PC-3 (cell line): ENCODE measurements around the gene STXBP6. TPM values are rescaled to one million over a fixed set of nuclear protein-coding genes. Genes with fewer than 3 reads are reported as not detected.

ENCODE experiments used
- ATAC-seq: fragments of 200-7000 bp; cut with Tn5 transposase; 2 replicates; pipeline ENCODE4 v1.9.1; 2020; ENCODE audit warnings: mild to moderate bottlenecking, moderate library complexity
- BruUV-seq: library from RNA; stranded (reverse); fragments of 400-500 nt; replicated peaks from 2 replicates; lab custom pipeline; 2021; lab: Mats Ljungman, UMichigan
- CTCF ChIA-PET: fragments of 300-600 bp; sonication (Branson Sonifier 250); formaldehyde crosslinking; loops from one replicate; lab custom pipeline; 2022; ENCODE audit warnings: antibody characterized with exemption; lab: Charles Lee
- POLR2A ChIA-PET: fragments of 300-600 bp; sonication (Branson Sonifier 250); formaldehyde crosslinking; loops from one replicate; lab custom pipeline; 2022; ENCODE audit warnings: antibody characterized with exemption; ENCODE audit not compliant: unreplicated experiment; lab: Charles Lee
- DNase-seq: peaks from one replicate; pipeline ENCODE4 v3.0.0-alpha.2; 2015
- H2AFZ ChIP-seq: fragments of 300-600 bp; sonication (generic); 2 replicates; pipeline ENCODE4 v1.6.0; 2016; ENCODE audit warnings: antibody characterized with exemption, low read length
- H3F3A ChIP-seq: fragments of 300-600 bp; sonication (generic); one replicate; pipeline ENCODE4 v1.6.0; 2017; ENCODE audit warnings: antibody characterized with exemption, low read length, control low read depth, mild to moderate bottlenecking; ENCODE audit not compliant: unreplicated experiment
- H3K27ac ChIP-seq: fragments of 300-600 bp; sonication (generic); 2 replicates; pipeline ENCODE4 v1.5.1; 2016; ENCODE audit warnings: mild to moderate bottlenecking, low read length
- H3K27me3 ChIP-seq: fragments of 300-600 bp; sonication (generic); 2 replicates; pipeline ENCODE4 v1.6.1; 2016; ENCODE audit warnings: low read length, mixed read lengths
- H3K36me3 ChIP-seq: fragments of 300-600 bp; sonication (generic); 2 replicates; pipeline ENCODE4 v1.6.1; 2016; ENCODE audit warnings: low read depth, mixed run types, low read length, mixed read lengths
- H3K4me1 ChIP-seq: fragments of 300-600 bp; sonication (generic); 2 replicates; pipeline ENCODE4 v1.5.1; 2016; ENCODE audit warnings: low read length; ENCODE audit not compliant: insufficient read depth
- H3K4me2 ChIP-seq: fragments of 300-600 bp; sonication (generic); 2 replicates; pipeline ENCODE4 v1.6.0; 2016; ENCODE audit warnings: low read length
- H3K4me3 ChIP-seq: fragments of 300-600 bp; sonication (generic); 2 replicates; pipeline ENCODE4 v1.5.1; 2016; ENCODE audit warnings: mild to moderate bottlenecking, low read length, mixed read lengths
- H3K79me2 ChIP-seq: fragments of 300-600 bp; sonication (generic); 2 replicates; pipeline ENCODE4 v1.6.1; 2017; ENCODE audit warnings: low read length, mixed read lengths
- H3K9ac ChIP-seq: fragments of 300-600 bp; sonication (generic); 2 replicates; pipeline ENCODE4 v1.6.0; 2016; ENCODE audit warnings: mild to moderate bottlenecking, low read length
- H3K9me2 ChIP-seq: fragments of 300-600 bp; sonication (generic); replicated peaks from 2 replicates; pipeline ENCODE4 v1.6.1; 2016; ENCODE audit warnings: mixed run types, low read length, mixed read lengths
- H3K9me3 ChIP-seq: fragments of 300-600 bp; sonication (generic); 2 replicates; pipeline ENCODE4 v1.6.1; 2016; ENCODE audit warnings: low read length, mixed read lengths
- H4K20me1 ChIP-seq: fragments of 300-600 bp; sonication (generic); 2 replicates; pipeline ENCODE4 v1.6.1; 2016; ENCODE audit warnings: low read length, mixed read lengths
- EZH2 ChIP-seq: fragments of 300-600 bp; sonication (generic); IDR thresholded peaks from one replicate; pipeline ENCODE4 v1.6.1; 2017; ENCODE audit warnings: antibody characterized with exemption, mild to moderate bottlenecking, low read length; ENCODE audit not compliant: unreplicated experiment
- EZH2phosphoT487 ChIP-seq: fragments of 300-600 bp; sonication (generic); IDR thresholded peaks from 2 replicates; pipeline ENCODE4 v1.6.1; 2018; ENCODE audit warnings: mild to moderate bottlenecking, antibody characterized with exemption, low read length, borderline replicate concordance
- intact Hi-C: fragments of 100-400 bp; cut with micrococcal nuclease; formaldehyde crosslinking; loops from 2 replicates; pipeline ENCODE4 v1.9.0; 2023
- total RNA-seq: library from RNA; depleted of rRNA; stranded (reverse); fragments of >200 nt; gene quantifications from 2 replicates; pipeline ENCODE4 v1.2.3, GENCODE V29; 2014
- TF ChIP-seq, protein P1 (sequence below): fragments of 300-600 bp; sonication (generic); conservative IDR thresholded peaks from 2 replicates; pipeline ENCODE4 v1.5.1; 2017; ENCODE audit warnings: antibody characterized with exemption, low read depth, mild to moderate bottlenecking, low read length

The STXBP6 gene
- total RNA-seq, 1 experiment from 2014 or later = 0.40 TPM

DNA sequence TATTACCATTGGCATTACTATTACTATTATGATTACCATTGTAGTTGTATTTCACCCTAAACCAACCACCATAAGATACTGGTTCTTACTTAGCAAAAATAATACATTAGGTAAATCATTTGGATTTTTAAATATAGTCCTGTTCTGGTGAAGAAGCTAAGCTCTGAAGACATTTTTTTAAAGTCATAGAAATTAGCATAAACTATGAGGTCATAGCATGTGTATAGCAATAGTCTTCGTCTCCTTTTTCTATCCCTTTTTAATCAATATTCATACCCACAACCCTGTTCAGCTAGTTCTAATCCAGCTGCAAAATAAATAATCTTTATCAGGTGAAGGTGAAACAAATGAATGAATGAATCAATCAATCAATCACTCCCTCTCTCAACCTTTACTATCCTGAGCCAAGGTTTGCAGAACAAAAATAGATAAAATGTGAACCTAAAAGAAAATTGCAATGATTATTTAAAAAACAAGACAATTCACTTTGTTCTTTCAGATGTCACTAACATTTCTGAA is 134.5 kb downstream of the STXBP6 start:
- Histone ChIP-seq H4K20me1 (no peaks in the 10 kb centered on the region), H3F3A (no peaks in the 10 kb centered on the region), H3K4me2 (no peak overlapping the region), H3K4me1 (no peaks in the 10 kb centered on the region), H3K27ac (no peak overlapping the region), H3K4me3 (no peak overlapping the region), H3K9me2 (no peaks in the 10 kb centered on the region), H2AFZ (no peak overlapping the region), H3K27me3 (no peaks in the 10 kb centered on the region), H3K9ac (no peak overlapping the region), H3K36me3 (no peaks in the 10 kb centered on the region), H3K9me3 (no peaks in the 10 kb centered on the region), H3K79me2 (no peaks in the 10 kb centered on the region)
- ChIA-PET CTCF (no interaction called here), POLR2A (no interaction called here)
- intact Hi-C loops = no loop called here
- BruUV-seq = no TSS peak
- no peak for TF ChIP-seq EZH2
- TF ChIP-seq, protein P1, sequence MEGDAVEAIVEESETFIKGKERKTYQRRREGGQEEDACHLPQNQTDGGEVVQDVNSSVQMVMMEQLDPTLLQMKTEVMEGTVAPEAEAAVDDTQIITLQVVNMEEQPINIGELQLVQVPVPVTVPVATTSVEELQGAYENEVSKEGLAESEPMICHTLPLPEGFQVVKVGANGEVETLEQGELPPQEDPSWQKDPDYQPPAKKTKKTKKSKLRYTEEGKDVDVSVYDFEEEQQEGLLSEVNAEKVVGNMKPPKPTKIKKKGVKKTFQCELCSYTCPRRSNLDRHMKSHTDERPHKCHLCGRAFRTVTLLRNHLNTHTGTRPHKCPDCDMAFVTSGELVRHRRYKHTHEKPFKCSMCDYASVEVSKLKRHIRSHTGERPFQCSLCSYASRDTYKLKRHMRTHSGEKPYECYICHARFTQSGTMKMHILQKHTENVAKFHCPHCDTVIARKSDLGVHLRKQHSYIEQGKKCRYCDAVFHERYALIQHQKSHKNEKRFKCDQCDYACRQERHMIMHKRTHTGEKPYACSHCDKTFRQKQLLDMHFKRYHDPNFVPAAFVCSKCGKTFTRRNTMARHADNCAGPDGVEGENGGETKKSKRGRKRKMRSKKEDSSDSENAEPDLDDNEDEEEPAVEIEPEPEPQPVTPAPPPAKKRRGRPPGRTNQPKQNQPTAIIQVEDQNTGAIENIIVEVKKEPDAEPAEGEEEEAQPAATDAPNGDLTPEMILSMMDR = no peak
- no peak for TF ChIP-seq EZH2phosphoT487
- DNase-seq (no peak), ATAC-seq (no peak)

GRCh38 chr14:24913746-24914145 is 136.2 kb downstream of the STXBP6 start:
- BruUV-seq = no TSS peak
- intact Hi-C loops = no loop called here
- POLR2A ChIA-PET = interaction anchor here (0.6 kb wide), 1 partner anchor 99 kb away, joined by 31 read pairs; no protein-coding TSS in a partner anchor

GRCh38 chr14:24913021-24913420 is 136.9 kb downstream of the STXBP6 start:
- H3K4me3 ChIP-seq = no peak overlapping the region
- H3K4me1 ChIP-seq = no peaks in the 10 kb centered on the region
- no peak overlapping the region for H3K9ac ChIP-seq
- no peak overlapping the region for H3K4me2 ChIP-seq
- ChIA-PET POLR2A (interaction anchor here (0.6 kb wide), 1 partner anchor 100 kb away, joined by 31 read pairs; no protein-coding TSS in a partner anchor), CTCF (no interaction called here)
- DNase-seq (no peak), ATAC-seq (no peak)
- no TSS peak for BruUV-seq
- no peak overlapping the region for H3K27ac ChIP-seq
- H4K20me1 ChIP-seq = no peaks in the 10 kb centered on the region
- H3F3A ChIP-seq = no peaks in the 10 kb centered on the region
- no peaks in the 10 kb centered on the region for H3K9me2 ChIP-seq
- H3K9me3 ChIP-seq = no peaks in the 10 kb centered on the region
- H3K79me2 ChIP-seq = no peaks in the 10 kb centered on the region
- intact Hi-C loops = no loop called here
- no peaks in the 10 kb centered on the region for H3K36me3 ChIP-seq
- H3K27me3 ChIP-seq = no peaks in the 10 kb centered on the region
- TF ChIP-seq EZH2phosphoT487 (no peak), EZH2 (no peak)
- TF ChIP-seq, protein P1 = no peak
- no peak overlapping the region for H2AFZ ChIP-seq

More at GRCh38 chr14:24913746-24914145, 136.2 kb downstream of the STXBP6 start:
- Histone ChIP-seq H3K79me2 (no peaks in the 10 kb centered on the region), H2AFZ (no peak overlapping the region), H3K9ac (no peak overlapping the region), H3K4me1 (no peaks in the 10 kb centered on the region), H3K4me3 (no peak overlapping the region), H3K9me2 (no peaks in the 10 kb centered on the region), H3K4me2 (no peak overlapping the region), H3K27me3 (no peaks in the 10 kb centered on the region), H3K36me3 (no peaks in the 10 kb centered on the region), H3K9me3 (no peaks in the 10 kb centered on the region), H4K20me1 (no peaks in the 10 kb centered on the region), H3K27ac (no peak overlapping the region), H3F3A (no peaks in the 10 kb centered on the region)
- ATAC-seq = no peak
- no peak for TF ChIP-seq EZH2
- no peak for TF ChIP-seq EZH2phosphoT487
- TF ChIP-seq, protein P1 = no peak
- DNase-seq = no peak
- CTCF ChIA-PET = no interaction called here
